SU-DHL-6 (cell line): Measurements from ENCODE around the gene CNR1.

Experiments used
- H2AFZ ChIP-seq: fragments of 200-600 bp; sonication (generic); 2 replicates; pipeline ENCODE4 v1.6.1; 2014; ENCODE audit warnings: low read depth, mild to moderate bottlenecking, moderate library complexity, mixed read lengths, antibody characterized with exemption, low read length; ENCODE audit not compliant: severe bottlenecking
- H3F3A ChIP-seq: fragments of 200-600 bp; shearing (Covaris generic); 2 replicates; pipeline ENCODE4 v1.6.0; 2016; ENCODE audit warnings: antibody characterized with exemption, mild to moderate bottlenecking; ENCODE audit not compliant: insufficient read depth
- H3K27ac ChIP-seq: fragments of 200-600 bp; sonication (generic); 2 replicates; pipeline ENCODE4 v1.5.1; 2016; ENCODE audit warnings: low read depth, mild to moderate bottlenecking, low read length, moderate library complexity, mixed read lengths
- H3K27me3 ChIP-seq: fragments of 200-600 bp; sonication (generic), shearing (Covaris generic); 2 replicates; pipeline ENCODE4 v1.6.0; 2014; ENCODE audit warnings: mild to moderate bottlenecking, low read length
- H3K36me3 ChIP-seq: fragments of 200-600 bp; sonication (generic); 2 replicates; pipeline ENCODE4 v1.6.1; 2014; ENCODE audit warnings: mild to moderate bottlenecking, low read length, mixed read lengths
- H3K4me2 ChIP-seq: fragments of 300-600, 200-600 bp; shearing (Covaris generic), sonication (generic); 2 replicates; pipeline ENCODE4 v1.6.0; 2014; ENCODE audit warnings: low read length, low read depth, mild to moderate bottlenecking; ENCODE audit not compliant: poor library complexity, severe bottlenecking
- H3K4me3 ChIP-seq: fragments of 200-600 bp; sonication (generic); 2 replicates; pipeline ENCODE4 v1.5.1; 2014; ENCODE audit warnings: antibody characterized with exemption, low read length, mild to moderate bottlenecking, mixed read lengths; ENCODE audit not compliant: insufficient read depth, poor library complexity, severe bottlenecking
- H3K79me2 ChIP-seq: fragments of 200-600 bp; sonication (generic); 2 replicates; pipeline ENCODE4 v1.6.1; 2014; ENCODE audit warnings: mild to moderate bottlenecking, low read length, moderate library complexity; ENCODE audit not compliant: insufficient read depth
- H3K9ac ChIP-seq: fragments of 200-600 bp; sonication (generic); 2 replicates; pipeline ENCODE4 v1.7.0; 2014; ENCODE audit warnings: mild to moderate bottlenecking, low read length
- H3K9me2 ChIP-seq: fragments of 200-600 bp; sonication (generic); replicated peaks from 2 replicates; pipeline ENCODE4 v1.6.1; 2014; ENCODE audit warnings: low read length; ENCODE audit not compliant: insufficient read depth
- H3K9me3 ChIP-seq: fragments of 200-600 bp; sonication (generic); 2 replicates; pipeline ENCODE4 v1.6.1; 2014; ENCODE audit warnings: low read length, mixed read lengths; ENCODE audit not compliant: insufficient read depth
- H4K20me1 ChIP-seq: fragments of 200-600 bp; sonication (generic); 2 replicates; pipeline ENCODE4 v1.6.1; 2014; ENCODE audit warnings: low read depth, mild to moderate bottlenecking, antibody characterized with exemption, low read length, moderate library complexity, mixed read lengths
- EZH2phosphoT487 ChIP-seq: fragments of 200-600 bp; sonication (generic), shearing (Covaris generic); conservative IDR thresholded peaks from 2 replicates; pipeline ENCODE4 v1.6.1; 2018; ENCODE audit warnings: mild to moderate bottlenecking, antibody characterized with exemption, low read length, moderate library complexity, mixed read lengths
- TF ChIP-seq, protein P1 (sequence below): fragments of 200-600 bp; sonication (generic); IDR thresholded peaks from one replicate; pipeline ENCODE4 v1.5.1; 2017; ENCODE audit warnings: antibody characterized with exemption, mild to moderate bottlenecking, low read length, moderate library complexity; ENCODE audit not compliant: insufficient read depth, poor library complexity, severe bottlenecking

The CNR1 gene

GRCh38 chr6:88168362-88168761 lies 2.2 kb upstream of the CNR1 start:
- H3K9ac ChIP-seq = no peak overlapping the region
- no peaks in the 10 kb centered on the region for H3K9me3 ChIP-seq
- H2AFZ ChIP-seq = no peak overlapping the region
- no peaks in the 10 kb centered on the region for H3K36me3 ChIP-seq
- 0 out of 2 replicates have a peak, but pooled peaks cover 3% of the 10 kb centered on the region for H4K20me1 ChIP-seq
- no peak overlapping the region for H3K4me3 ChIP-seq
- H3K4me2 ChIP-seq = no peak overlapping the region
- peaks cover 16% of the 10 kb centered on the region for H3F3A ChIP-seq
- peaks cover 29% of the 10 kb centered on the region for H3K79me2 ChIP-seq
- TF ChIP-seq, protein P1, sequence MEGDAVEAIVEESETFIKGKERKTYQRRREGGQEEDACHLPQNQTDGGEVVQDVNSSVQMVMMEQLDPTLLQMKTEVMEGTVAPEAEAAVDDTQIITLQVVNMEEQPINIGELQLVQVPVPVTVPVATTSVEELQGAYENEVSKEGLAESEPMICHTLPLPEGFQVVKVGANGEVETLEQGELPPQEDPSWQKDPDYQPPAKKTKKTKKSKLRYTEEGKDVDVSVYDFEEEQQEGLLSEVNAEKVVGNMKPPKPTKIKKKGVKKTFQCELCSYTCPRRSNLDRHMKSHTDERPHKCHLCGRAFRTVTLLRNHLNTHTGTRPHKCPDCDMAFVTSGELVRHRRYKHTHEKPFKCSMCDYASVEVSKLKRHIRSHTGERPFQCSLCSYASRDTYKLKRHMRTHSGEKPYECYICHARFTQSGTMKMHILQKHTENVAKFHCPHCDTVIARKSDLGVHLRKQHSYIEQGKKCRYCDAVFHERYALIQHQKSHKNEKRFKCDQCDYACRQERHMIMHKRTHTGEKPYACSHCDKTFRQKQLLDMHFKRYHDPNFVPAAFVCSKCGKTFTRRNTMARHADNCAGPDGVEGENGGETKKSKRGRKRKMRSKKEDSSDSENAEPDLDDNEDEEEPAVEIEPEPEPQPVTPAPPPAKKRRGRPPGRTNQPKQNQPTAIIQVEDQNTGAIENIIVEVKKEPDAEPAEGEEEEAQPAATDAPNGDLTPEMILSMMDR = peak; percentile 28
- no peak for TF ChIP-seq EZH2phosphoT487
- no peak overlapping the region for H3K27ac ChIP-seq
- no peaks in the 10 kb centered on the region for H3K9me2 ChIP-seq
- H3K27me3 ChIP-seq = no peaks in the 10 kb centered on the region

- H3K9me3 ChIP-seq = no peaks in the 10 kb centered on the region
- H3K4me2 ChIP-seq = peak overlapping the region; percentile 87
- H2AFZ ChIP-seq = peak overlapping the region; percentile 57
- TF ChIP-seq EZH2phosphoT487 = no peak
- TF ChIP-seq, protein P1 = no peak
- peak overlapping the region; percentile 73 for H3K27ac ChIP-seq
- peaks cover 19% of the 10 kb centered on the region for H3F3A ChIP-seq
- H3K27me3 ChIP-seq = no peaks in the 10 kb centered on the region
- H3K9me2 ChIP-seq = no peaks in the 10 kb centered on the region
- 0 out of 2 replicates have a peak, but pooled peaks cover 3% of the 10 kb centered on the region for H4K20me1 ChIP-seq
- H3K9ac ChIP-seq = peak overlapping the region; percentile 89
- H3K36me3 ChIP-seq = no peaks in the 10 kb centered on the region
- peaks cover 38% of the 10 kb centered on the region for H3K79me2 ChIP-seq
- peak overlapping the region; percentile 93 for H3K4me3 ChIP-seq
Measured at GRCh38 chr6:88167352-88167937, 1.3 kb upstream of the CNR1 start.

- Histone ChIP-seq H3K9me3 (no peaks in the 10 kb centered on the region), H4K20me1 (0 out of 2 replicates have a peak, but pooled peaks cover 3% of the 10 kb centered on the region), H3F3A (peaks cover 26% of the 10 kb centered on the region), H2AFZ (peak overlapping the region; percentile 57), H3K9ac (peak overlapping the region; percentile 89), H3K36me3 (no peaks in the 10 kb centered on the region), H3K79me2 (peaks cover 45% of the 10 kb centered on the region), H3K4me3 (peak overlapping the region; percentile 93), H3K4me2 (peak overlapping the region; percentile 87), H3K9me2 (no peaks in the 10 kb centered on the region), H3K27ac (peak overlapping the region; percentile 73), H3K27me3 (no peaks in the 10 kb centered on the region)
- TF ChIP-seq, protein P1 = no peak
- no peak for TF ChIP-seq EZH2phosphoT487
Measured at GRCh38 chr6:88166493-88167351, 575 bp upstream of the CNR1 start.
